KMS-11 (cell line): ENCODE results near the gene ALKBH2.
A peak's percentile ranks its signal among the peaks of the same experiment; 100 is the strongest.
"Not testable (repeated sequence)": the region's sequence is repeated elsewhere in the genome, so short reads cannot be mapped to it uniquely, and the experiment has no call there.

Source experiments
- H2AFZ ChIP-seq: fragments of 200-600 bp; sonication (generic); 2 replicates; pipeline ENCODE4 v1.6.1; 2016; ENCODE audit warnings: antibody characterized with exemption, mixed run types, low read depth
- H3K27ac ChIP-seq: fragments of 200-600 bp; sonication (generic); 2 replicates; pipeline ENCODE4 v1.6.1; 2016; ENCODE audit warnings: mild to moderate bottlenecking, mixed run types
- H3K27me3 ChIP-seq: fragments of 200-600 bp; sonication (generic); 2 replicates; pipeline ENCODE4 v1.6.1; 2017; ENCODE audit warnings: mild to moderate bottlenecking, low read depth, mixed run types, moderate library complexity; ENCODE audit not compliant: insufficient read depth
- H3K36me3 ChIP-seq: fragments of 200-600 bp; sonication (generic); 2 replicates; pipeline ENCODE4 v1.6.1; 2017; ENCODE audit warnings: mild to moderate bottlenecking, mixed run types; ENCODE audit not compliant: insufficient read depth
- H3K4me1 ChIP-seq: fragments of 200-600 bp; sonication (generic); 2 replicates; pipeline ENCODE4 v1.6.1; 2016; ENCODE audit warnings: mild to moderate bottlenecking, low read depth, mixed run types; ENCODE audit not compliant: poor library complexity, severe bottlenecking
- H3K4me2 ChIP-seq: fragments of 200-600 bp; sonication (generic); 2 replicates; pipeline ENCODE4 v1.7.0; 2016; ENCODE audit warnings: mild to moderate bottlenecking, mixed run types
- H3K4me3 ChIP-seq: fragments of 200-600 bp; sonication (generic); IDR thresholded peaks from 2 replicates; pipeline ENCODE4 v1.6.1; 2017; ENCODE audit warnings: low read depth, low read length, mixed read lengths; ENCODE audit not compliant: insufficient read depth
- H3K79me2 ChIP-seq: fragments of 200-600 bp; sonication (generic); 2 replicates; pipeline ENCODE4 v1.6.1; 2016; ENCODE audit warnings: low read depth, mixed run types; ENCODE audit not compliant: insufficient read depth
- H3K9ac ChIP-seq: fragments of 200-600 bp; sonication (generic); 2 replicates; pipeline ENCODE4 v1.6.1; 2016; ENCODE audit warnings: mild to moderate bottlenecking, mixed run types
- H4K20me1 ChIP-seq: fragments of 200-600 bp; sonication (generic); 2 replicates; pipeline ENCODE4 v1.6.1; 2016; ENCODE audit warnings: mild to moderate bottlenecking, mixed run types; ENCODE audit not compliant: insufficient read depth
- TF ChIP-seq, protein P1 (sequence below): fragments of 200-600 bp; sonication (generic); conservative IDR thresholded peaks from 2 replicates; pipeline ENCODE4 v1.6.1; 2017; ENCODE audit warnings: low read depth, mild to moderate bottlenecking, antibody characterized with exemption, low read length, moderate library complexity, mixed read lengths

The ALKBH2 gene

GRCh38 chr12:109057376-109057775, 35.9 kb downstream of the ALKBH2 start:
- Histone ChIP-seq H3K27me3 (no peaks in the 10 kb centered on the region), H3K4me1 (peaks cover 9% of the 10 kb centered on the region), H3K4me2 (no peak overlapping the region), H3K36me3 (no peaks in the 10 kb centered on the region), H3K9ac (no peak overlapping the region), H4K20me1 (no peaks in the 10 kb centered on the region), H2AFZ (no peak overlapping the region), H3K4me3 (no peak overlapping the region), H3K27ac (no peak overlapping the region), H3K79me2 (no peaks in the 10 kb centered on the region)
- TF ChIP-seq, protein P1, sequence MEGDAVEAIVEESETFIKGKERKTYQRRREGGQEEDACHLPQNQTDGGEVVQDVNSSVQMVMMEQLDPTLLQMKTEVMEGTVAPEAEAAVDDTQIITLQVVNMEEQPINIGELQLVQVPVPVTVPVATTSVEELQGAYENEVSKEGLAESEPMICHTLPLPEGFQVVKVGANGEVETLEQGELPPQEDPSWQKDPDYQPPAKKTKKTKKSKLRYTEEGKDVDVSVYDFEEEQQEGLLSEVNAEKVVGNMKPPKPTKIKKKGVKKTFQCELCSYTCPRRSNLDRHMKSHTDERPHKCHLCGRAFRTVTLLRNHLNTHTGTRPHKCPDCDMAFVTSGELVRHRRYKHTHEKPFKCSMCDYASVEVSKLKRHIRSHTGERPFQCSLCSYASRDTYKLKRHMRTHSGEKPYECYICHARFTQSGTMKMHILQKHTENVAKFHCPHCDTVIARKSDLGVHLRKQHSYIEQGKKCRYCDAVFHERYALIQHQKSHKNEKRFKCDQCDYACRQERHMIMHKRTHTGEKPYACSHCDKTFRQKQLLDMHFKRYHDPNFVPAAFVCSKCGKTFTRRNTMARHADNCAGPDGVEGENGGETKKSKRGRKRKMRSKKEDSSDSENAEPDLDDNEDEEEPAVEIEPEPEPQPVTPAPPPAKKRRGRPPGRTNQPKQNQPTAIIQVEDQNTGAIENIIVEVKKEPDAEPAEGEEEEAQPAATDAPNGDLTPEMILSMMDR: no peak

DNA sequence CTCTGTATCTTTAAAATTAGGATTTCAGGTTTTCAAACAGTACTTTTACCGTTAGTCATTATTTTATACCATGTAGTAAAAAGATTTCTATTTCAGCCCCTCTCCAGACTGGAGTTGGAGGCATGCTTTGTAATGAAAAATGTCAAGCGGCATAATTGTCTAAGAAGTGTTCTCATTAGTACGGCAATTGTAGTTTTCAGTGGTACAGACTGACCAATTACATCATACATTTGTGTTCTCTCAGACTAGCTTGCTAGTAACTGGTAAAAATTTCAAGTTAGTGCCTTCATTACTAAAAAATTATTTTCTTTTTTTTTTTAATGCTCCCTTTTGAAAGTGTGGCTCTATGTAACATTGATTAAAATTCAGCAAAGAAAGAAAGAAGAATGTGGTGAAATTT, 36.4 kb downstream of the ALKBH2 start:
- H3K27ac ChIP-seq: no peak overlapping the region
- H2AFZ ChIP-seq: no peak overlapping the region
- H4K20me1 ChIP-seq: no peaks in the 10 kb centered on the region
- no peak overlapping the region for H3K9ac ChIP-seq
- no peaks in the 10 kb centered on the region for H3K36me3 ChIP-seq
- no peaks in the 10 kb centered on the region for H3K79me2 ChIP-seq
- TF ChIP-seq, protein P1: no peak
- H3K4me3 ChIP-seq: no peak overlapping the region
- H3K4me2 ChIP-seq: no peak overlapping the region
- H3K27me3 ChIP-seq: no peaks in the 10 kb centered on the region
- peaks cover 9% of the 10 kb centered on the region for H3K4me1 ChIP-seq

DNA sequence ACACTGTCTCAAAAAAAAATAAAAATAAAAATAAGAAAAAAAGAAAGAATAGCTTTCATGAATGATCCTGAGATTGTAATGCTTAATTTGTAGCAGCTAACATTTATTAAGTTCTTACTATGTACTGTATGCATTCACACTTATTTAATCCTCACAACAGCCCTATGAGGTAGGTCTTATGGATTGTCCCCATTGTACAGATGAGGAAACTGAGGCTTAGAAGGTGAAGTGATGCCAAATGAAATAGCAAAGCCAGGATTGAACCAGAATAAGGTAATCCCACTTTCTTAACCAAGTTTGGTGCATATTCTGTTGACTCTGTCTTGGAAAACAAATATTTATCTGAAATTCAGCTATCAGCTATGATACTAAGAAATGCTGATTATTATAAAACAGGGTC, 38.8 kb downstream of the ALKBH2 start:
- TF ChIP-seq, protein P1: no peak
- Histone ChIP-seq H3K36me3 (no peaks in the 10 kb centered on the region), H3K4me1 (peaks cover 9% of the 10 kb centered on the region), H3K4me3 (no peak overlapping the region), H3K27ac (0 out of 2 replicates have a peak overlapping the region, but pooled peaks have one; percentile 45), H3K9ac (peak overlapping the region; percentile 21; the same call in 1 of the 2 replicates), H4K20me1 (no peaks in the 10 kb centered on the region), H2AFZ (no peak overlapping the region), H3K4me2 (peak overlapping the region; percentile 69; the same call in 1 of the 2 replicates), H3K27me3 (no peaks in the 10 kb centered on the region), H3K79me2 (no peaks in the 10 kb centered on the region)

- H3K4me3 ChIP-seq, H3K27me3 ChIP-seq: not testable (repeated sequence)
Observed at GRCh38 chr12:109054124-109054513, 39.2 kb downstream of the ALKBH2 start.

GRCh38 chr12:109053382-109054123, 39.7 kb downstream of the ALKBH2 start:
- no peaks in the 10 kb centered on the region for H3K27me3 ChIP-seq
- H2AFZ ChIP-seq: peak overlapping the region; percentile 80
- no peaks in the 10 kb centered on the region for H3K79me2 ChIP-seq
- no peak overlapping the region for H3K4me3 ChIP-seq
- peaks cover 9% of the 10 kb centered on the region for H3K4me1 ChIP-seq
- TF ChIP-seq, protein P1: no peak
- peak overlapping the region; percentile 21 for H3K9ac ChIP-seq
- peak overlapping the region; percentile 69 for H3K4me2 ChIP-seq
- no peaks in the 10 kb centered on the region for H3K36me3 ChIP-seq
- H3K27ac ChIP-seq: peak overlapping the region; percentile 45
- no peaks in the 10 kb centered on the region for H4K20me1 ChIP-seq

More at GRCh38 chr12:109054124-109054513, 39.2 kb downstream of the ALKBH2 start:
- Histone ChIP-seq H3K9ac (peak overlapping the region; percentile 21), H3K4me2 (peak overlapping the region; percentile 69), H3K27ac (peak overlapping the region; percentile 45), H2AFZ (peak overlapping the region; percentile 80)
- not testable (repeated sequence) for H4K20me1 ChIP-seq, H3K79me2 ChIP-seq, H3K36me3 ChIP-seq, H3K4me1 ChIP-seq
